ENCODE data around the gene IFT57.

- no peak for TF ChIP-seq EZH2 (optimal IDR thresholded peaks at IDR 0.05; ENCODE audit: low read depth, low read length)
- TF ChIP-seq CTCF (IDR thresholded peaks at IDR 0.05; ENCODE audit: low read length): no peak
Measured at GRCh38 chr3:108164391-108164790, 57.8 kb downstream of the IFT57 start.
